Measurements from ENCODE around the gene MRE11. TPM values are rescaled to one million over a fixed set of nuclear protein-coding genes. Genes with fewer than 3 reads are reported as not detected.

MRE11 gene
- total and polyA plus RNA-seq, 10 of the 15 experiments (the other 5 are each of a cell fraction or from before 2014, with no cell fraction given), result 16.2 to 39.2 (median 26.9) TPM

DNA sequence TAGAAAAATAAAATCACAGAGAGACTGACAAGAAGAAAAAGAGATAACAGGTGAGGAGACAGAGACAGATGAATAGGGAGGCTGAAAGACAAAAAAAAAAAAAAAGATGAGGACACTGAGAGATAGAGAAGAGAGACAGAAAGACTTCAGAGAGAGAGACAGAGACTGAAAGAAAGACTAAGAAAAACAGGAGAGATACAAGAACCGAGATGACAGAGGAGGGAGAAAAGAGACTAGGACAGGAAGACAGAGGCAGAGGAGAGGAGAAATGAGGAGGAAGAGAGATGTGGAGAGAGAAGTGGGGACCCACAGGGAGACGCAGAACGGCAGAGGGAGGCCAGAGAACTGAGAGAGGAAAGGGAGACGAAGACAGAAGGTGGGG, 93.2 kb downstream of the MRE11 start (continued):
- TF ChIP-seq CBX5 (IDR thresholded peaks at IDR 0.05; ENCODE audit: low read depth) (no peak), POLR2AphosphoS2 (IDR thresholded peaks at IDR 0.05; ENCODE audit: low read depth, low read length) (no peak), SREBF2 (IDR thresholded peaks at IDR 0.05; ENCODE audit: low read length) (no peak), CHD4 (IDR thresholded peaks at IDR 0.05) (no peak), SUZ12 (IDR thresholded peaks at IDR 0.05; ENCODE audit: unreplicated experiment) (no peak), MYB (IDR thresholded peaks at IDR 0.05; ENCODE audit: borderline replicate concordance, low read depth, low read length) (no peak), ZNF217 (IDR thresholded peaks at IDR 0.05) (no peak), JUND (IDR thresholded peaks at IDR 0.05; ENCODE audit: low read depth, low read length) (no peak), NRF1 (conservative IDR thresholded peaks at IDR 0.05; ENCODE audit: low read depth, low read length) (no peak), ELK1 (IDR thresholded peaks at IDR 0.05; ENCODE audit: low read depth, low read length) (no peak), CHD2 (IDR thresholded peaks at IDR 0.05; ENCODE audit: borderline replicate concordance, low read depth, low read length) (no peak), NR2C2 (IDR thresholded peaks at IDR 0.05; ENCODE audit: borderline replicate concordance, control insufficient read depth, insufficient read length, low read depth) (no peak)
- TF ChIP-seq, protein P1, sequence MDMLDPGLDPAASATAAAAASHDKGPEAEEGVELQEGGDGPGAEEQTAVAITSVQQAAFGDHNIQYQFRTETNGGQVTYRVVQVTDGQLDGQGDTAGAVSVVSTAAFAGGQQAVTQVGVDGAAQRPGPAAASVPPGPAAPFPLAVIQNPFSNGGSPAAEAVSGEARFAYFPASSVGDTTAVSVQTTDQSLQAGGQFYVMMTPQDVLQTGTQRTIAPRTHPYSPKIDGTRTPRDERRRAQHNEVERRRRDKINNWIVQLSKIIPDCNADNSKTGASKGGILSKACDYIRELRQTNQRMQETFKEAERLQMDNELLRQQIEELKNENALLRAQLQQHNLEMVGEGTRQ (IDR thresholded peaks at IDR 0.05; ENCODE audit: borderline replicate concordance, low read depth, low read length), result no peak
- TF ChIP-seq, protein P2, sequence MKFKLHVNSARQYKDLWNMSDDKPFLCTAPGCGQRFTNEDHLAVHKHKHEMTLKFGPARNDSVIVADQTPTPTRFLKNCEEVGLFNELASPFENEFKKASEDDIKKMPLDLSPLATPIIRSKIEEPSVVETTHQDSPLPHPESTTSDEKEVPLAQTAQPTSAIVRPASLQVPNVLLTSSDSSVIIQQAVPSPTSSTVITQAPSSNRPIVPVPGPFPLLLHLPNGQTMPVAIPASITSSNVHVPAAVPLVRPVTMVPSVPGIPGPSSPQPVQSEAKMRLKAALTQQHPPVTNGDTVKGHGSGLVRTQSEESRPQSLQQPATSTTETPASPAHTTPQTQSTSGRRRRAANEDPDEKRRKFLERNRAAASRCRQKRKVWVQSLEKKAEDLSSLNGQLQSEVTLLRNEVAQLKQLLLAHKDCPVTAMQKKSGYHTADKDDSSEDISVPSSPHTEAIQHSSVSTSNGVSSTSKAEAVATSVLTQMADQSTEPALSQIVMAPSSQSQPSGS (IDR thresholded peaks at IDR 0.05; ENCODE audit: low read length), result no peak
